Stimulated activated CD4-positive, alpha-beta T cell treated with anti-CD3 and anti-CD28 coated beads, Interleukin-1b, Interleukin-23, amount 100 ng/mL, for 1 hour (primary cell): ENCODE data around the gene TPSG1.
"Not testable (repeated sequence)": the region's sequence is repeated elsewhere in the genome, so short reads cannot be mapped to it uniquely, and the experiment has no call there.

Experiments
- DNase-seq, 2 donors: peaks; one replicate each; pipeline ENCODE4 v3.0.0-alpha.2; 2020; ENCODE audit warnings: low read depth in 2 of 2

Gene TPSG1

GRCh38 chr16:1256874-1257322, 31.8 kb upstream of the TPSG1 start:
- no peak for DNase-seq

- DNase-seq = not testable (repeated sequence)
Observed at GRCh38 chr16:1256296-1256873, 31.3 kb upstream of the TPSG1 start.

GRCh38 chr16:1255276-1256122, 30.4 kb upstream of the TPSG1 start, which contains the start of gene TPSD1:
Gene TPSD1 (plus strand): TSS chr16:1256069. CDS start chr16:1256281, 212 bp downstream.
- not testable (repeated sequence) for DNase-seq

- DNase-seq = not testable (repeated sequence)
Observed at GRCh38 chr16:1254821-1255220, 29.8 kb upstream of the TPSG1 start.

GRCh38 chr16:1253701-1254364, 28.8 kb upstream of the TPSG1 start:
- not testable (repeated sequence) for DNase-seq

GRCh38 chr16:1249031-1249755, 24.1 kb upstream of the TPSG1 start:
- not testable (repeated sequence) for DNase-seq

- not testable (repeated sequence) for DNase-seq
Observed at GRCh38 chr16:1247903-1248537, 23.0 kb upstream of the TPSG1 start.

GRCh38 chr16:1245452-1246020, 20.5 kb upstream of the TPSG1 start:
- DNase-seq = no peak

- no peak for DNase-seq
Observed at GRCh38 chr16:1244881-1245280, 19.8 kb upstream of the TPSG1 start.

- DNase-seq = not testable (repeated sequence)
Observed at GRCh38 chr16:1243907-1244850, 19.1 kb upstream of the TPSG1 start.

GRCh38 chr16:1243363-1243762, 18.3 kb upstream of the TPSG1 start:
- not testable (repeated sequence) for DNase-seq

GRCh38 chr16:1241081-1241480, 16.0 kb upstream of the TPSG1 start:
- DNase-seq = not testable (repeated sequence)

- DNase-seq = not testable (repeated sequence)
Observed at GRCh38 chr16:1240436-1240835, 15.4 kb upstream of the TPSG1 start, which contains the start of gene TPSAB1. Gene TPSAB1 (plus strand): TSS chr16:1240705. CDS start chr16:1240939, 234 bp downstream.

- DNase-seq = not testable (repeated sequence)
Observed at GRCh38 chr16:1239575-1239974, 14.5 kb upstream of the TPSG1 start.

- DNase-seq = not testable (repeated sequence)
Observed at GRCh38 chr16:1238909-1239308, 13.8 kb upstream of the TPSG1 start.

- DNase-seq = no peak
Observed at GRCh38 chr16:1237990-1238389, 12.9 kb upstream of the TPSG1 start.

- not testable (repeated sequence) for DNase-seq
Observed at GRCh38 chr16:1236659-1237058, 11.6 kb upstream of the TPSG1 start.

GRCh38 chr16:1232049-1232748, 7.1 kb upstream of the TPSG1 start:
- not testable (repeated sequence) for DNase-seq

- not testable (repeated sequence) for DNase-seq
Observed at GRCh38 chr16:1231301-1231700, 6.2 kb upstream of the TPSG1 start.
